Measurements from ENCODE around the gene CSF2. TPM values are rescaled to one million over a fixed set of nuclear protein-coding genes. Genes with fewer than 3 reads are reported as not detected.

Gene CSF2
- total RNA-seq, 4 donors from 2014 or later = not detected

- Histone ChIP-seq H3K4me3 (no peak overlapping the region), H3K4me1 (no peaks in the 10 kb centered on the region), H3K36me3 (no peaks in the 10 kb centered on the region), H3K27me3 (peaks cover 0 to 4% (median 0%) of the 10 kb centered on the region in 4 donors), H3K9me3 (no peaks in the 10 kb centered on the region), H3K27ac (no peak overlapping the region)
- 69 to 78% methylated on average over 5 to 7 of the region's 9 CpGs for WGBS, 2 donors
- no peak for DNase-seq
- TF ChIP-seq CTCF (IDR thresholded peaks at IDR 0.05) (no peak), POLR2A (IDR thresholded peaks at IDR 0.05) (no peak)
- intact Hi-C loops (cut with DNase I) = no loop called here
Observed at GRCh38 chr5:132054697-132055440, 18.7 kb upstream of the CSF2 start.

- no peaks in the 10 kb centered on the region for H3K36me3 ChIP-seq
- H3K27me3 ChIP-seq = peaks cover 0 to 4% (median 0%) of the 10 kb centered on the region in 4 donors
- TF ChIP-seq CTCF (IDR thresholded peaks at IDR 0.05) (no peak), POLR2A (IDR thresholded peaks at IDR 0.05) (no peak)
- no peak overlapping the region for H3K27ac ChIP-seq
- intact Hi-C loops (cut with DNase I) = no loop called here
- H3K4me1 ChIP-seq = no peaks in the 10 kb centered on the region
- 88 to 100% methylated on average over 1 of the region's 1 CpG for WGBS, 2 donors
- H3K4me3 ChIP-seq = no peak overlapping the region
- no peak for DNase-seq
- H3K9me3 ChIP-seq = no peaks in the 10 kb centered on the region
Observed at GRCh38 chr5:132055441-132055807, 18.2 kb upstream of the CSF2 start.

DNA sequence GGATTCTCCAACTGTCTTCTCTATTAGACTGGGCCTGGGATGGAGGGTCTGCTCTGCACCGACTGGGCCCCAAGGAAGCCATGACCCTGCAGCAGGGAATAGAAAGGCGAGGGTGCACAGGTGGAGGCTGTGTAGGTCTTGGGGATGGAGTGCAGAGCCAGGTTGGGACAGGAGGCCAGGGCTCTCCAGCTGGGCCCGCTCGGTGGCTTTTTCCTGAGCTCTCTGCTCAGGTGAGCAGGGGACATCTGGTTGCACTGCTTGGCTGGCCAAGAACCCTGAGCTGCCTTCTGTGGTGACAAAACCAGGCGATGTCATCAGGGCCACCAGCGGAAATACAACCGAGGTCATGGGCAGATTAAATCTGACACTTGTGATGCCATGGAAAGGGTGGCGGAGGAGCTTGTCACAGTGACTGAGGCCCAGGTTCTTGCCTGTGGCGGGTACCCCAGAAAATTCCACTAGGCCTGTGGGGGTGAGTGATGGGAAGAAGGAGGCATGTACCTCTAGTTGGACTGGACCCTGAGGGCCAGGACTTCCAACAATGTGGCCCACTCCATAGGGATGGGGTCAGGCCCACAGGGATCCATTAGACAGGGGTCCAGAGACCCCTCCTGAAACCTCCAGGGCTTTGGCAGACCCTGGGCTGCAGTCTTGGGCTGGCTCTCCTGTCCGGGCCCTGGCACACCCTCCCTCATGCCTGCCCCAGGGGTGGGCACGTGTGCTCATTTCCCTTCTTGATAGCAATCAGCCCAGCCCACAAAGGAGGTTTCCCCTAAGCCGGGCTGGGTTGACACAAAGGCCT is 17.6 kb upstream of the CSF2 start:
- Histone ChIP-seq H3K27me3 (peaks cover 0 to 4% (median 0%) of the 10 kb centered on the region in 4 donors), H3K4me1 (no peaks in the 10 kb centered on the region), H3K4me3 (no peak overlapping the region), H3K9me3 (no peaks in the 10 kb centered on the region), H3K36me3 (no peaks in the 10 kb centered on the region), H3K27ac (no peak overlapping the region)
- no peak for DNase-seq
- 84 to 94% methylated on average over 3 to 6 of the region's 12 CpGs for WGBS, 2 donors
- TF ChIP-seq CTCF (IDR thresholded peaks at IDR 0.05) = no peak
- no peak for TF ChIP-seq POLR2A (IDR thresholded peaks at IDR 0.05)
- intact Hi-C loops (cut with DNase I) = no loop called here

GRCh38 chr5:132056610-132057497 is 16.7 kb upstream of the CSF2 start:
- WGBS, 2 donors = 77 to 88% methylated on average over 8 to 13 of the region's 14 CpGs
- Histone ChIP-seq H3K27ac (no peak overlapping the region), H3K4me3 (no peak overlapping the region), H3K27me3 (no peaks in the 10 kb centered on the region), H3K36me3 (no peaks in the 10 kb centered on the region), H3K4me1 (no peaks in the 10 kb centered on the region), H3K9me3 (no peaks in the 10 kb centered on the region)
- intact Hi-C loops (cut with DNase I) = no loop called here
- no peak for DNase-seq
- no peak for TF ChIP-seq CTCF (IDR thresholded peaks at IDR 0.05)
- TF ChIP-seq POLR2A (IDR thresholded peaks at IDR 0.05) = no peak

All from esophagus squamous epithelium (tissue), 5 donors.